ENCODE results near the gene DHX38.

DHX38 gene

DNA sequence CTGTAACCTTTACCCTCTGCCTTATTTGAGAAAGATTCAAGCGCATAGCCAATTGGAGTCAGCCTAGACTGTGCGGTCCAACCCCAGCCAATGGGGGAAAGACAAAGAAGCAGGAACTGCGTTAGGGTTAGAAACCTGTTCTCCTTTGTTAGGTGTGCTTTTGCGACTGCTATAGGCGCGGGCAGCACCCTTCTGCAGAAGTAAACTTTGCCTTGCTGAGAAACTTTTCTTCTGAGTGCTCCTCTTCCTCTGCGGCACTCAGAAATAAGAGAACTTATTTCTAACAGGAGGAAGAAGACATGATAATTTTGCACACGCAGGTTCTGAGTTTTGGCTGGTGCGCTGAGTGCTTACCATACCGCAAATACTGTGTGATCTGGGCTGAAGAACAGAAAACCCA lies 9.2 kb upstream of the DHX38 start:
- no peak overlapping the region for H3K4me3 ChIP-seq (ENCODE audit: severe bottlenecking)
- H3K36me3 ChIP-seq (ENCODE audit: low read depth): peaks cover 43% of the 10 kb centered on the region
- no peaks in the 10 kb centered on the region for H3K27me3 ChIP-seq (ENCODE audit: insufficient read depth, poor library complexity, severe bottlenecking)
- no peaks in the 10 kb centered on the region for H3K4me1 ChIP-seq (ENCODE audit: insufficient read depth, poor library complexity, severe bottlenecking)
- H3K9me3 ChIP-seq (ENCODE audit: severe bottlenecking): peaks cover 7% of the 10 kb centered on the region
- ATAC-seq (ENCODE audit: low read depth) (no peak), DNase-seq (ENCODE audit: low spot score) (no peak)
- no peak for TF ChIP-seq CTCF (IDR thresholded peaks at IDR 0.05; ENCODE audit: poor library complexity, severe bottlenecking)
- no peak overlapping the region for H3K27ac ChIP-seq (ENCODE audit: poor library complexity, severe bottlenecking)

DNA sequence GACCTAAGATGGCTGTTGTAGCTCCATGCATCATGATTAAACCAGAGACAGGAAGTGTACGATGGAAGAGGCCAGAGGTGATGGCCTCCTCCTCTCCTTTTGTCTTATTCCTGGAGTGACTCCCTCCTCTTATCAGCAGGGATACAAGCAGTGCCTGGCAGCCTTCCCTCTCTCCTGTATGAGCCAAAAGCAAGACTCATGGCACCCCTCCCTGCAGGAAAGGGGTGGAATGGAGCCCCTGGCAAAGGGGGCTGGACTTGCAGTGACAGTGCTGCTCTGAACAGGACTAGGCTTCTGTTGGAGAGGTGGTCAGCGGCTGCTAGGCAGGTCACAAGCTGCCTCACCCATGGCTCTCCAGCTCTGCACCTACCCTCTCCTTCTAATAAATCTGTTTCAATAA lies 8.6 kb upstream of the DHX38 start:
- H3K36me3 ChIP-seq (ENCODE audit: low read depth): peaks cover 48% of the 10 kb centered on the region
- no peak overlapping the region for H3K4me3 ChIP-seq (ENCODE audit: severe bottlenecking)
- no peaks in the 10 kb centered on the region for H3K27me3 ChIP-seq (ENCODE audit: insufficient read depth, poor library complexity, severe bottlenecking)
- no peak for ATAC-seq (ENCODE audit: low read depth)
- TF ChIP-seq CTCF (IDR thresholded peaks at IDR 0.05; ENCODE audit: poor library complexity, severe bottlenecking): no peak
- no peak overlapping the region for H3K27ac ChIP-seq (ENCODE audit: poor library complexity, severe bottlenecking)
- no peaks in the 10 kb centered on the region for H3K4me1 ChIP-seq (ENCODE audit: insufficient read depth, poor library complexity, severe bottlenecking)
- peaks cover 7% of the 10 kb centered on the region for H3K9me3 ChIP-seq (ENCODE audit: severe bottlenecking)
- no peak for DNase-seq (ENCODE audit: low spot score)

DNA sequence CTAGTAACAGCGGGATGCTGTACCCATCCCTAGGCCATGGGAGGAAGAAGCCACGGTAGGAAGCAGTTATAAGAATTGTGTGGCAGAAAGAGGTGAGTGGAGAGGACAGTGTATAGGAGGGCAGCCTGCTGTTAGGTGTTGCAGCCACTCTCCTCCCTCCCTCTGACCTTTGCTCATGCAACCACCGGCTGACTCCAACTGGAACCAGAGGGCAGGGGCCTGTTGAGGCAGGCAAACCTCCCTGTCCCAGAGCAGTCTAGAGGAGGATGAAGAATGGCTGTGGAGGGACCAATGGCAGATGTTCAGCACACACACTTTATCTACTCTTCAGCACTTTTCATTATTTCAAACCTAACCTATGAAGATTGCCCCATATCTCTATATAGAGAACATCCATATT lies 2.4 kb upstream of the DHX38 start:
- Histone ChIP-seq H3K4me3 (ENCODE audit: severe bottlenecking) (no peak overlapping the region), H3K27ac (ENCODE audit: poor library complexity, severe bottlenecking) (no peak overlapping the region), H3K27me3 (ENCODE audit: insufficient read depth, poor library complexity, severe bottlenecking) (no peaks in the 10 kb centered on the region), H3K36me3 (ENCODE audit: low read depth) (peaks cover 59% of the 10 kb centered on the region), H3K9me3 (ENCODE audit: severe bottlenecking) (no peaks in the 10 kb centered on the region), H3K4me1 (ENCODE audit: insufficient read depth, poor library complexity, severe bottlenecking) (peaks cover 17% of the 10 kb centered on the region)
- DNase-seq (ENCODE audit: low spot score) (no peak), ATAC-seq (ENCODE audit: low read depth) (no peak)
- TF ChIP-seq CTCF (IDR thresholded peaks at IDR 0.05; ENCODE audit: poor library complexity, severe bottlenecking): no peak

- no peaks in the 10 kb centered on the region for H3K9me3 ChIP-seq (ENCODE audit: severe bottlenecking)
- DNase-seq (ENCODE audit: low spot score): no peak
- H3K27me3 ChIP-seq (ENCODE audit: insufficient read depth, poor library complexity, severe bottlenecking): no peaks in the 10 kb centered on the region
- H3K4me3 ChIP-seq (ENCODE audit: severe bottlenecking): peak overlapping the region; percentile 80
- TF ChIP-seq CTCF (IDR thresholded peaks at IDR 0.05; ENCODE audit: poor library complexity, severe bottlenecking): no peak
- peaks cover 17% of the 10 kb centered on the region for H3K4me1 ChIP-seq (ENCODE audit: insufficient read depth, poor library complexity, severe bottlenecking)
- peak; percentile 24; the same call in 2 of the 3 replicates for ATAC-seq (ENCODE audit: low read depth)
- H3K27ac ChIP-seq (ENCODE audit: poor library complexity, severe bottlenecking): peak overlapping the region; percentile 55
- H3K36me3 ChIP-seq (ENCODE audit: low read depth): peaks cover 66% of the 10 kb centered on the region
These were observed 707 bp upstream of the DHX38 start for GRCh38 chr16:72092832-72093447.

- no peaks in the 10 kb centered on the region for H3K9me3 ChIP-seq (ENCODE audit: severe bottlenecking)
- no peak; the same call in 2 of the 3 replicates for ATAC-seq (ENCODE audit: low read depth)
- peak overlapping the region; percentile 80 for H3K4me3 ChIP-seq (ENCODE audit: severe bottlenecking)
- TF ChIP-seq CTCF (IDR thresholded peaks at IDR 0.05; ENCODE audit: poor library complexity, severe bottlenecking): no peak
- DNase-seq (ENCODE audit: low spot score): no peak
- no peaks in the 10 kb centered on the region for H3K27me3 ChIP-seq (ENCODE audit: insufficient read depth, poor library complexity, severe bottlenecking)
- H3K27ac ChIP-seq (ENCODE audit: poor library complexity, severe bottlenecking): peak overlapping the region; percentile 55
- peaks cover 17% of the 10 kb centered on the region for H3K4me1 ChIP-seq (ENCODE audit: insufficient read depth, poor library complexity, severe bottlenecking)
- peaks cover 63% of the 10 kb centered on the region for H3K36me3 ChIP-seq (ENCODE audit: low read depth)
These were observed 591 bp downstream of the DHX38 start for GRCh38 chr16:72094266-72094610.

Data from RWPE2 (cell line).